GM21825 (cell line): Measurements from ENCODE around the gene CUX1.

Experiments used
- ATAC-seq: cut with Tn5 transposase; IDR thresholded peaks from one replicate; pipeline ENCODE4 v1.9.1; 2021; ENCODE audit warnings: mild to moderate bottlenecking, moderate library complexity; ENCODE audit not compliant: unreplicated experiment

Gene CUX1

DNA sequence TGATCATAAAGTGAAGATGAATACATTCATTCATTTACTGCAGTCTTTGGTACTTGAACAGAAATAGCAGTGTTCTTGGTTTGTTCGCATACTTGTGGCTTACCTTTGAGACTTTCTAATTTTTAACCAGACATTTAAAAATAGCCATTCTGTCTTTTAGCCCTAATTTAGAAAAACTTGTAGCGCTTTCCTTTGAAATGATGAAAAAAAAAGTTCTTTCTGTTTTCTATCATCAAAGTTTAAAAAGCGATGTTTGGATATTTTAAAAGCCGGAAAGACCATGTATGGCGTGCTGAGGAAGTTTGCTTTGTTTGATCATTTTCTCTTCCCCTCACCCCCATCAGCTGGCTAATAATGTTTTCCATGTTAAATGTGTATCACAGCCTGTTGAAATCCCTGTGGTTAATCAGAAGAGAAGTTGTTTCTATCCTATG lies 116.3 kb downstream of the CUX1 start:
- no peak for ATAC-seq

DNA sequence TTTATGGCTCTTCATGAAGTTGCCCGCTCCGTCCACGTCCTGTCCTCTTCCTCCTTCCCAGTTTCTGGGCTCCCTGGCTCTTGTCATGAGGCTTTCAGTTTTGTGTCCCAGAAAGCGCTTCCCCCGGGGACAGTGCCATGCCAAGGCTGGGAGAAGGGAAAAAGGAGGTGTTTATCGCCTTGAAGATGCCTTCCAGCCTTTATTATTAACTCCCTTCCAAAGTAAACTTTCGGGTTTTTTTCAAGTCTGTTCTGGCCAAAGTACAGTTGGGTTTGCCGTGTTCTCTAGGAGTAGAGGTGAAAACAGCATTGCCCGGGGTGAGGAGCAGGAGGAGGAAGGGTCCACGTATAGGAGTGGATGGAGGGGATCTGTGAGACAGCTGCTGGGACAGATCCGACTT lies 117.2 kb downstream of the CUX1 start:
- no peak for ATAC-seq

DNA sequence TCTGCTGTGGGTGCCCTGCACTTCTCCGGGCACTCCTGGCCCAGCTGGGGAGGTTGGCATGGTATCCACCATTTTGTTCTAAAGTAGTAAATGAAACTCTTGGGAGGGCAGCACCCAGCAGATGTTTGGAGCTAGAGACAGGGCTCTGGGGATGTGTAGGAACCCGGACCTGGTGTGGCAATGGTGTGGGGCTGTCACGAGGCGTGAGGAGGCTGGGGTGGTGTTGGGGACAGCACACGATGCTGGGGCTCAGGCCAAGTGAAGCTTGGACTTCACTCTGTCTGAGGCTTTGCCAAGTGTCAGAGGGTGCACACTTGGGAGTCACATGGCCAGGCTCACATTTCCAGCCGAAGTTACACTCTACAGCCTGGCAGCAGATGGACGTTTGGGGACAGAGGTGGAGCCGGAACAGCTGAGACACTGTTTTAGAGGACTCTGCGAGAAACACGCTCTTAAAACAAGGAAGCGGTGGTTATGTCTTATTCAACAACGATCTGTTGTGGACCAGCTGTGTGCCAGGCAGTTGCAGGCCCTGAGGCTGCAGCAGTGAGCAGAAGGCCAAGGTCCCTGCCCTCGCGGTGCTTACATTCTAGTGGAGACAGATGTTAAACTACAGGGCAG lies 118.2 kb downstream of the CUX1 start:
- no peak for ATAC-seq

DNA sequence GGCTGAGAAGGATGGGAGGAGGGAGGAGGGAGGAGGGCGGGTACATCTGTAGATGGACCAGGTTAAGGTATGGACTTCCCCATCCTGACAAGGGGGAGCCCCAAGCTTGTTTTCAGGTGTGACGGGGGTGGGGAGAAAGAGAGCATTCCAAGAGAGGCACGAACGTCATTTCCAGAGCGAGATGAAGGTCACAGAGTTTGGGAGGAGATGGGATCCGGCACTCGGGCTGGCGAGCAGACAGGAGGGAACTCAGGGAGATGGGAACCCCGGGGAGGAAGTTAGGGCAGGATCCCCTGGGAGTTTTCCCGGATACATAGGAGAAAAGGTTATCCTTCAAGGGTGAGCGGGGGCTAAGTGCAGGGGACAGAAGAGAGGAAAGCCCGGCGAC lies 118.8 kb downstream of the CUX1 start:
- no peak for ATAC-seq

DNA sequence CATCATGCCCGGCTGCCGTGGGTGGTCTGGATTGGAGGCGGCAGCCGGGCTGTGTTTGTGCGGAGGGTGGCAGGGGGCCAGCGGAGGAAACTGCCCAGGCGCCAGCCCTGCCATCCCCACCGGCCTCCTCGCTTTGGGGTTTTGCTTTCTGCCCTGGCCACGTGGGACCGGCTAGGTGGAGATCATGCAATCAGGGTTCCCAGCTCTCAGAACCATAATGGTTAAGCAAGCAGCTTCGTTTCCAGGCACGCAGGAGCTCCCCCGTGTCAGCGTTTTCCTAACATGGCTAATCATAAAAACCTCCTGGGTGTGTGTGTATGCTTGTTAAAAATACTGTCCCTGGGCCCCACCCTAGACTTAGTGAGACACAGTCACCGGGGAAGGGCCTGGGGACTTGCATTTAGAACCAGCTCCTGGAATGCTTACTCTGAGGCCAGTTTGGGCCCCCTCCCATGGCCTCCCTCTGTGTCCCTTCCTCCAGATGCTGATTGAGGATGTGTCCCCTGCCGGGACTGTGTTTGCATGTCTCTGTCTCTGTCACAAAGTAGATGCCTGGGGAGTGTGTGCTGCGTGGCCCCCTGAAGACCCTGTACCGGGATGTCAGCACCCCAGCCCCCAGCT lies 119.3 kb downstream of the CUX1 start:
- no peak for ATAC-seq

DNA sequence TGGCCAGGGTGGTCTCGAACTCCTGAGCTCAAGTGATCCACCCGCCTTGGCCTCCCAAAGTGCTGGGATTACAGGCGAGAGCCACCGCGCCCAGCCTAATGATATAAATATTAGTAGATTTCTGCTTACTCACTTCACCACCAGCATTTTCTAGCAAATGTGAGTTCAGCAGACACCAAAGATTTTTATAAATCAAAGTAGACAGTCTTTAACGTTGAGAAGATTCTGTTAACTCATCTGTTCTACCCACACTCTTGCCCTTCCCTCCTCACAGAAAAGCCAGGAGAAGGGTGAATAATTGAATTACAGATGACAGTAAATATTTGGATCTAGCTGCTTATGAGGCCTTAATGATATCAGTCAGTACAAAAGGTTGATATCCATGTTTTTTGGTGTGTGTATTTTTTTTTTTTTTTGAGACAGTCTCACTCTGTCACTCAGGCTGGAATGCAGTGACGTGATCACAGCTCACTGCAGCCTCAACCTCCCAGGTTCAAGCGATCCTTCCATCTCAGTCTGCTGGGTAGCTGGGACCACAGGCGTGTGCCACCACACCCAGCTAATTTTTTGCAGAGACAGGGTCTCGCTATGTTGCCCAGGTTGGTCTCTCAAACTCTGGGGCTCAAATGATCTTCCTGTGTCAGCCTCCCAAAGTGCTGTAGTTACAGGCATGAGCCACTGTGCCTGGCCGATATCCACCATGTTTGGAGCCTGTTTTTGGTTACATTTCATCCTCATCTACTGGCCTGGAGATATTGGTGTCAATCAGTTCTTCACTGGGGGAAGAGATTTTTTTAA lies 120.5 kb downstream of the CUX1 start:
- ATAC-seq: no peak

DNA sequence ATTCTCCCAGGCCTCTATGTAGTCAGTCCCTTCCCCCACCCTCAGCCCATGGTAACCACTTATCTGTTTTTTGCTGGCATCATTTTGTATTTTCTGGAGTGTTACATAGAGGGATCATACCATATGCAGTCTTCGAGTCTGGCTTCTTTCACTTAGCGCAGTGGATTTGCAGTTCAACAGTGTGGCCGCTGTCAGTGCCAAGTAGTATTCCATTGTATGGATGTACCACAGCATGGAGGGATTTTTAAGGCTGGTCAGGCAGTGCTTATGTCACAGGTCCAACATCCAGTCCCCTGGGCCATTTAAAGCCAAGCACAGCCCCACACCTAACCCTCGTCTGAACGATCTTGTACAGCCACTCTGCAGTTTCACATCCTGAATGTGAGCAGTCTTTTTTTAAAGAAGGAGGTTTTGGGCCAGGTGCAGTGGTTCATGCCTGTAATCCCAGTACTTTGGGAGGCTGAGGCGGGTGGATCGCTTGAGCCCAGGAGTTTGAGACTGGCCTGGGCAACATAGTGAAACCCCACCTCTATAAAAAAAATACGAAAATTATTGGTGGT lies 121.8 kb downstream of the CUX1 start:
- ATAC-seq: no peak

DNA sequence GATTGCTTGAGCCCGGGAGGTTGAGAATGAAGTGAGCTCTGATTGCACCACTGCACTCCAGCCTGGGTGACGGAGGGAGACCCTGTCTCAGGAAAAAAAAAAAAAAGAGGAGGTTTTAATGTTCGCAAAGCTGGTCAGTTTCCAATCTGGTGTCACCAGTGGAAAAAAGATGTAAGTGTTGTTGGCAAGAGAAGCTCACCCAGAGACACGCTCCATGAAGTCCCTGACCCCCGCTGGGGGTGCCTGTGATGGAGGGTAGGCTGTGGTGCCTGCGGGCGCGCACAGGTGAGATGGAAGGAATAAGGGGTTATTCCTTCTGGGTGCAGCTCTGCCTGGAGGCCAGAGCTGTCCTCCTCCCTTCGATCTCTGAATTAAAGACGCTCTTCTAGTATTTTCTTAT lies 122.7 kb downstream of the CUX1 start:
- no peak for ATAC-seq

DNA sequence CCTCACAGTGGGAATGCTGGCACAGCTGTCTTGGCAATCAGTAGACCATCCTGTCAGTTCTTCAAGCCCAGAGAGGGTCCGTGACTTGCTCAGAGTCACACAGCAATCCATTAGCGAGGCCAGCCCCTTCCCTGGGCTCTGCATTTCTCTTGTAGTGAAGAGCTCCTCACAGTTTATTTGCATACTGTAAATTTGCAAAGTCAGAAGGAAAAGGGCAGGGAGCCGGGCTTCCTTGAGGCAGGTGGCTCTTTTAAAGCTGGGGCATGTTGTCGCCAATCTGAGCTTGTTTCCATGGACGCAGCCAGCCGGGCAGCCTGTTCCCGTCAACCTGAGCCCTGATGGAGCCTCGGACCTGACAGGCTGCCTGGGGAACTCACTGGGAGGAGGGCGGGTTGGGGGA lies 123.4 kb downstream of the CUX1 start:
- no peak for ATAC-seq

DNA sequence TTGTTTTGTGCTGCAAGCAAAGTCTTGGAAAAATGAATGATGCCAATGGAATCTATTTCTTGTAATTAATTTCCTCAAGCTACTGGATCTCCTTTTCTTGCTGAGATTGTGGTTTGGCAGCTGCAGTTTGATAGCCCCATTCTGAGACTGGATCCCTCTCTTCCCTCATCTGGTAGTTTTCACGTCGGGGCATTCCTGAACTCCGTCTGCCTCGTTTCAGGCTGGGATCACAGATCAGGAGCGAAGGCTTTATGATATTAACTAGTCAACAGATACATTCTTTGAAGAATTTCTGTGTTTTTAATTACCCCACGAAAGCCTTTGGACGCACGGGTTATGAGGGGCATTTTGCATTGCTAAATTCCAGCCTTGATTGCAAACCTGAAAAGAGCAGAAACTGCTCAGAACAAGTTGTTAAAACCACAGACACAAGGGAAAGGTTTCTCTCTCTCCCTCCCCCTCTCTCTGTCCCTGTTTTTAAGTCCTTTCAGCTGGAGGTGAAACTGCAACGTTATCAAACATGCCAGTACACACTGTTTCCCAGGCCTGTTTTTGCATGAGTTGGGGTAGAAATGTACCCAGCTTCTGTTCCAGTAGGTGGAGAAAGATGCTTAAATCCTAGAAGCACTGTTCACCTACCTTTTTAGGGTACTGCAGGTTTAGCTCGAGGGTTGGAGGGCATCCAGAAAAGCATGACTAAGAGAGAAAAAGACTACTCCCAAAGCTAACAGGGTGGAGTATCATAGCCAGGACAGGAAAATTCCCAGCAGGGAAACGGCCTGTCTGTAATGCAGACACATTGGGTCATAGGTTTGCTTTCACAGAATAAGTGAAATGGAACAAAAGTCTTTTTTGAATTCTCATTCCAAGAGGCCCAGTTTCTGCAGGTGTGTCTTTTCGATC lies 124.3 kb downstream of the CUX1 start:
- ATAC-seq: no peak

DNA sequence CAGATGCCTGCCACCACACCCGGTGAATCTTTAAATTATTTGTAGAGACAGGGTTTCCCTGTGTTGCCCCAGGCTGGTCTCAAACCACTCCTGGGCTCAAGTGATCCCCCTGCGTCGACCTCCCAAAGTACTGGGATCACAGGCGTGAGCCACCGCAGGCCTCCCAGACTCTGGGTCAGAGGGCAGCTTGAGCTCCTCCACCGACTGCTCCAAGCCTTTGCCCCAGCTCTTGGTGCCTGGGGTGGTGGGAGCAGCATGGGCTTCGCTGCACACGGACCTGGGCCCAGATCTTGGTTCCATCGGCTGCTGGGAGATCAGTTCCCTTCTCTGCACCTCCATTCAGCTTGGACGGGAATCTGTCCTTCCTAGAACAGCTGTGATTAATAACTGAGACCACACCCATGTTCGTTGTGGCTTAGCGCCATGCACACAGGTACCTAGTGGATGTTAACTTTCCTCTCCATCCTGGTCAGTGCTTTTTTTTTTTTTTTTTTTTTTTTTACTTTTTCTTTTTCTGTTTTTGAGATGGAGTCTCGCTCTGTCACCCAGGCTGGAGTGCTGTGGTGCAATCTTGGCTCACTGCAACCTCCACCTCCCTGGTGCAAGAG lies 125.3 kb downstream of the CUX1 start:
- ATAC-seq: no peak

DNA sequence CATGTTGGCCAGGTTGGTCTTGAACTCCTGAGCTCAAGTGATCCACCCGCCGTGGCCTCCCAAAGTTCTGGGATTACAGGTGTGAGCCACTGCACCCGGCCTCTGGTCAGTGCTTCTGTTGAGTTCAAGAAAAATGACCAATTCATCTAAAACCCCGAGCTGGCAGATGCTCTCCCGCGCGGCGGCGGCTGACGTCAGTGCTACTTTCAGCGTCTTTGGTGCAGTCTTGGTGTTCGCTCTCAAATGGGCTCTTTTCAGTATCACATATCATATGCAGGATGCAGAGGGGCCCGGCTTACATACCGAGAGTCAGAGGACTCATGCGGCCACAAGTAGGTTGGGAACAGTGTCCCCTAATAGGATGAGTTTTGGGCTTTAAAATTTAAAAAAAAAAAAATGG lies 125.9 kb downstream of the CUX1 start:
- ATAC-seq: no peak

DNA sequence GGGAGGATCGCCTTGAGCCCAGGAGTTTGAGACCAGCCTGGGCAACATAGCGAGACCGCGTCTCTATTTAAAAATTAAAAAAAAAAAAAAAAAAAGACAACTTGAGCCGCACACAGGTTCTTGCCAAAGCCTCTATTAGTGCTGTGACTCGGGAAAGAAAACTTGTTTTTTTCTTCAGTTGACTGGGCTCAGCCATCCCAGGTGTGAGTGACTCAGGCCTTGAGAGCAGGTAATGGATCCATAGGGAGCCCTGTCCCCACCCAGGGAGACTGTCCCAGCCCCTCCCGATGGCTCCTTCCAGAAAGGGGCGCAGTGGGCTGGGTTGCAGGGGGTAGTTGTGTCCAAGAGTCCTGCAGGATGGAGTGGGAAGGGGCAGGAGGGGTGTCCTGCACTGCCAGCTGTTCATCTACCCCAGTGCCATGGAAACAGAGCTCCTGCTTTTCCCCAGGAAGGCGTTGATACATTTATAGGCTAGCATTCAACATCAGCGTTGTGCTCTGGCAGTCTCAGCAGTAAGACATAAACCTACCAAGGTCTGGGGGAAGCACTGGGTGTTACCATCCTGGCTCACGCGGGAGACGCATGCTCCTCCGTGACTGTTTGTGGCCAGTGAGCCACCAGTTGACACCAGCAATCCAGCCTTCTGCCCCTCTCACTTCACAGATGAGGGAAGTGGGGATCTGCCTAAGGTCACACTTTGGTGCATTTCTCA lies 126.6 kb downstream of the CUX1 start:
- ATAC-seq: no peak

DNA sequence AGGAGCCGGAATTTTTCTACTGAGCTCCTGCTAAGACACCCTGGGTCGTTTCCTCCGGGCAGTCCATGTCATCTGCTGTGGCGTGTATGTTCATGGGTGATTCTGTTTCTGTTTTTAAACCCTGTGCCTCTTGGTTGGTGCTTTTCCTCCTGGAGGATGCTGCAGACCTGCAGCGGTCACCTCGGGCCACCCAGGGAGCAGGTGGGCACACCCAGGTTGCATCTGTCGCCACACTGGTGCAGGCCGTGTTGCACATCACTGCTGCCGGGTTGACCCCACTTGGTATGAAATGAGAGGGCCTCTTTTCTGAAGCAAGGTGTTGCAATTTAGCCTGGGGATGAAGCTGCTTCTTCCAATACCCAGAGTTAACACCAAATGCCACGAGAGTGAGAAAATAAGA lies 127.2 kb downstream of the CUX1 start:
- ATAC-seq: no peak

DNA sequence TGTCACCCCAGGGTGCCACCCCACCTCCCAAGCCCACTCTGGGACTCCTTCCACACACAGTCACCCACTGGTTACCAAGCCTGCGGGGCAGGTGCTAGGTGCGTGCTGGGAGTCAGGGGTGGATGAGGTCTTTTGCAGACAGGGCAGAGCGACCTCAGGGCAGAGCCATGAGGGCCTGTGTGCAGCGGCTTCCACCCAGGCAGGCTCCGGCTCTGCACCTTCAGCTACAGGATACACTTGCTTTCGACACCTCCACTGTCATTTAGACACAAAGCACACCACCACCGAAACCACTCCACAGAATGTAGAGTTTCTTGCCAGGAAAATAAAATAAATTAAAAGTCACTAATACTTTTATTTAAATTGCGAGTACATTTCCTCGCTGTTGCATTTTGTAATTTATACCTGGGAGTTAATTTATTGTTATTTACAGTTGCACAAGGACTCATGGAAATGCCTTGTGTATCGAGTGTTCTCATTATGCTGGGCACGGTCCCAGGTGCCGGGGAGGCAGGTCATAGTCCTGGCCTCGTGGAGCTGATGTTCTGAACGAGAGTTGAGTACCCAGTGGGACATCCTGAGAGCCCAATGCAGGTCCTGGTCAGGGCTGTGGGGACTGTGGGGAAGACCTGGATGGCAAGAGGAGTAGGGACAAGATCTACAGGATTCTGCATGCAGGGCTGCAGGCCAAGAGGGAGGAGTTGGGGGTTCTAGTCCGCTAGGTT lies 127.8 kb downstream of the CUX1 start:
- ATAC-seq: no peak

DNA sequence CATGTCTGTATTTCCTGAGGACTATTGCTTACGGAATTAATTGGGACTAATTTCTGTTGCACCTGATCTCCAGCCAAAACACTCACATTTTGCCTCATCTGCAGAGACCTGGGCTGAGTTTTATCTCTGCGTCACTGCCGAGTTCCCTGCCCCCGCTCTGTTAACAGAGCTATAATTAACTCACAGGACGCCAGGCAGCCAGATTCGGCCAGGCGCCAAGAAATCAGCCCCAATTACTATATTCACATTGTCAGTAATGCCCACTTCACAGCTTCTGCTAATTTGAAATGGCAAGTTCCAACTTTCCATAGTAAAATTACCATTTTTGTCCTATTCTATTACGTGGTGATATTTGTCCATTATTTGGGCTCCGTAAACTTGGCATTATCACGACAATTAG lies 130.5 kb downstream of the CUX1 start:
- ATAC-seq: no peak

DNA sequence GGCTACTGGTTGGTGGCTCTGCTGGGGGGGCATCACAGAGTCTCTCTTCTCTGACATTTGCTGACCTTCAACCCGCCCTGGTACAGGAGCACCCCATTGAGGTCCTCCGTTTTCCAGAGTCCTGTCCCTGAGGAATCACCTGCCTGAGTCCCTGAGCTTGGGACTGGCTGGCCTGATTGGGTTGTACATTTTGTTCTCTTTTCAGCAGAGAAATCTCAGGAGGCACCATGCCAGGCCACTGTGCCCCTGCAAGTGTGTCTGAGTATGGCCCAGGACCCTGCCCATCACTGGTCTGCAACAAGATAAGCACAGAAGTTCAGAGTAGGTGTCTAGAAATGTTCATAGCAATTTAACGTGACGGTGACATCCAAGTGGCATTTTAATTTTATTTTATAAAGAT lies 131.2 kb downstream of the CUX1 start:
- no peak for ATAC-seq

DNA sequence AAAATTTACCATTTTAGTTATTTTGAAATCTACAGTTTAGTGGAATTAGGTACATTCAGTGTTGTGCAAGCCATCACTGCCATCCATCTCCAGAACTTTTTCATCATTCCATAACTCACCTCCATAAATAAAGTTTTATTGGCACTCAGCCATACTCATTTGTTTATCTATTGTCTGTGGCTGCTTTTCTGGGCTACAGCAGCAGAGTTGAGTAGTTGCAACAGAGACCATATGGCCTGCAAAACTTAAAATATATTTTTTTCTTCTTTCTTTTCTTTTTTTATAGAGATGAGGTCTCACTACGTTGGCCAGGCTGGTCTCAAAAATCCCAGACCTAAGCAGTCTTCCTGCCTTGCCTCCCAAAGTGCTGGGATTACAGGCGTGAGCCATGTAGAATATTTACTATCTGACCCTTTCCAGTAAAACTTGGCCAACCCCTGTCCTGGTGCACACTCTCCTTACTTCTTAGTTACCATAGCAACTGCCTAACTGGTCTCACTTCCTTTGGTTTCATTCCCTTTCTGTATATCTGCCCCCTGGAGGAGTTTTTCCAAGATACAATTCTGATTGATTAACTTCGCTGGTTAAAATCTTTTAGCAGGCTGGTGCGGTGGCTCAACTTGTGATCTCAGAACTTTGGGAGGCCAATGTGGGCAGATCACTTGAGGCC lies 133.2 kb downstream of the CUX1 start:
- no peak for ATAC-seq

DNA sequence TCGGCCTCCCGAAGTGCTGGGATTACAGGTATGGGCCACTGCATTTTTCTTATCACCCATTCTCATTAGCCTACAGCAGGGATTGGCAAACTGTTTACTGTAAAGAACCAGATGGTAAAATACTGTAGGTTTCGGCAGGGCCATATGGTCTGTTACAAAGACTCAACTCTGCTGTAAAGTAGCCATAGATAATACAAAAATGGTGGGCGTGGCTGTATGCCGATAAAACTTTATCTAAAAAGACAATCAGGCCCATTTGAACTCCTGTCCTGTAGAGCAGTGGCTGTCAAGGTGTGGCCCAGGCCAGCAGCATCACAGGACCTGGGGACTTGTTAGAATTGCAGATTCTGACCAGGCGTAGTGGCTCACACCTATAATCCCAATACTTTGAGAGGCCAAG lies 134.3 kb downstream of the CUX1 start:
- no peak for ATAC-seq
